ENCODE data around the gene PRLH.

PRLH gene

DNA sequence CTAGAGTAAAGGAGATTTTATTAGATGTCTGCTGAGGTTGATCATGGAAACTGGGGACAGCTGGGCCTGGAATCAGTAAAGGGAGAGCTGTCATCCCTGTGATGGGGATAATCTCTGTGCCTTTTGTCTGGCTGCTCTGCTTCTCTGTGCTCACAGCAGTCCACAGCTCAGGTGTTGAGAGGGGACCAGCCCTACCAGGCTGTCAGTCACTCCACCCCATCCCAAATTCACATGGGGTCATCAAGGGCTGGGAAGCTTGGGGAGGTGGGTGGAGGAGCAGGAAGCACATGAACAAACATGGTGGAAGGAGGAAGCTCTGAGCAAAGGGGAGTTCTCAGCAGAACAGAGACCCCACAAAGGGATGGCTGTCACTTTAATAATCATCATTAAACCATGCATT is 47.3 kb downstream of the PRLH start:
- H3K79me1 ChIP-seq (ENCODE audit: low read depth, low read length): no peaks in the 10 kb centered on the region
- H2BK5ac ChIP-seq (ENCODE audit: low read length): no peak overlapping the region
- no peak overlapping the region for H3K18ac ChIP-seq (ENCODE audit: low read length)
- no peak overlapping the region for H3K27ac ChIP-seq (replicated peaks; ENCODE audit: low read length)
- no peak overlapping the region for H3K14ac ChIP-seq (ENCODE audit: low read length)
- no peak overlapping the region for H3K4me2 ChIP-seq (ENCODE audit: insufficient read depth, low read length, poor library complexity, severe bottlenecking)
- H4K91ac ChIP-seq (ENCODE audit: low read depth, low read length, poor library complexity): no peak overlapping the region
- H2BK120ac ChIP-seq (ENCODE audit: low read depth, low read length): no peak overlapping the region
- H3K4me1 ChIP-seq (ENCODE audit: control insufficient read depth in 2 of 2, insufficient read depth in 1 of 2, low read depth in 1 of 2, low read length in 2 of 2): peaks cover 5 to 20% of the 10 kb centered on the region in 2 donors
- no peak overlapping the region for H2AFZ ChIP-seq (ENCODE audit: low read length)
- H3K36me3 ChIP-seq (replicated peaks in 1 of 2; ENCODE audit: control insufficient read depth in 2 of 2, insufficient read depth in 2 of 2, low read length in 2 of 2): no peaks in the 10 kb centered on the region
- DNase-seq (ENCODE audit: low spot score): no peak
- H2BK12ac ChIP-seq (ENCODE audit: low read length): no peak overlapping the region
- H3K9me3 ChIP-seq (replicated peaks in 1 of 2; ENCODE audit: control insufficient read depth in 2 of 2, insufficient read depth in 1 of 2, low read depth in 1 of 2, low read length in 2 of 2): no peaks in the 10 kb centered on the region
- H3K23ac ChIP-seq (ENCODE audit: low read depth, low read length, poor library complexity): no peak overlapping the region
- peaks cover 0 to 5% (median 0%) of the 10 kb centered on the region in 3 experiments for H3K27me3 ChIP-seq (ENCODE audit: control insufficient read depth in 3 of 3, insufficient read depth in 3 of 3, low read depth in 1 of 3, low read length in 3 of 3)
- H4K8ac ChIP-seq (ENCODE audit: low read depth, low read length): no peak overlapping the region
- H3K9ac ChIP-seq (ENCODE audit: low read depth, low read length, poor library complexity): no peak overlapping the region
- no peak overlapping the region for H2AK5ac ChIP-seq (ENCODE audit: low read depth, low read length)
- no peak overlapping the region for H3K4me3 ChIP-seq (ENCODE audit: low read length in 2 of 2)
- H2BK15ac ChIP-seq (ENCODE audit: low read length): no peak overlapping the region
- H3K4ac ChIP-seq (ENCODE audit: low read length): no peak overlapping the region

DNA sequence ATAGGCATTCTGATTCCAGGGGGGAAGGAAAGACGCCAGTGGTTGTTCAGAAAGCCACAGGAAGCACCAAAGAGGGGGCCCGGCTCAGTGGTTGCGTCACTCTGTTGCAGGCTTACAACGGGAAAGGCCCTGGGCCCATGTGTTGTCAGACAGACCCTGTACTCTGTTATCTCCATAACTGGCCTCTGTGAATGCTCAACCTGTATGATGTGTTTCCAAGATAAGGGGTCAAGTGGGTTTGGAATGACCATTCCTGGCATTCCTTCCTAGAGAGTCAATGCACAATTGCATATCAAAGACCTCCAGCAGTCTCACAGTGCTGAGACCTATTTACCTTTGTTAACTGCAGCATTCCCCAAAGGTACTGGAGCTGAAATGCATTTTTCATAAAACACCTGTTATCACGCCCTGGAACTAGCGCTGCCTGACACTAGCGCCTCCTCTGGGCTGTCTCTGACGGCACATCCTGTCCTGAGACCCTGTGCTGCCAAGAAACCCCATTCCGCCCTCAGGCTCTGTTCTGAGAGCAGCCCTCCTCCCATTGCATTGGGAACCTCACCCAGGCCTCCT is 47.9 kb downstream of the PRLH start:
- WGBS, 2 donors (ENCODE audit: extremely low coverage in 2 of 2, insufficient read length in 2 of 2, insufficient replicate concordance in 1 of 2): no CpG with 5 or more reads among the region's 9 CpGs

DNA sequence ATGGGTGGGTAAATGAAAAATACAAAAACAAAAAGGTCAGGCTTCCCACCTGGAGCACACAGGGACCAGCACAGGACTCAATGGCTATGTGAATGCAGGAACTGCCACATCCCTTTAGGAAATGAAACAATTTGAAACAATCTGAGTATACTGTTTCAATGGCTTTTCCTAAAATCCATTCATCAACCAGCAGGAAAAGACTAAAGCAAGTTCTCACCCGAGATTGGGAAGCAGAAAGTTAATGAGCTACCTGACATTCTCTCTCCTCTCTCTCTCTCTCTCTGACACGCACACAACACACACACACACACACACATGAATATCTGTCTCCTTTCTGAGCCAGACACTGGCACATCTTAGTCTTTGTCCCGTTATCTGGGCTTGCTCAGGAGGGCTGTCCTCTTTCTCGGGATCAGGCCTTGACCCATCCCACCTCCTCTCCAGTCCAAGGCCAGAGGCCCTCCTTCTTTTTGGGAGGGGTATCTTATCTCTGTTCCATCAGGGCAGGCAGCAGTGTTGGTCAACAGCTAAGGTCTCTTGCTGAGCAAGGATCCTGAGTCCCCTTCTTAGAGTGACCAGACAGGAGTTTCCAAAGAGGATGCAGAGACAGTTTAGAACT is 49.4 kb downstream of the PRLH start:
- Histone ChIP-seq H4K8ac (ENCODE audit: low read depth, low read length) (no peak overlapping the region), H2BK120ac (ENCODE audit: low read depth, low read length) (no peak overlapping the region), H3K4me3 (ENCODE audit: low read length in 2 of 2) (no peak overlapping the region), H3K9me3 (replicated peaks in 1 of 2; ENCODE audit: control insufficient read depth in 2 of 2, insufficient read depth in 1 of 2, low read depth in 1 of 2, low read length in 2 of 2) (no peaks in the 10 kb centered on the region), H3K79me1 (ENCODE audit: low read depth, low read length) (no peaks in the 10 kb centered on the region), H3K27me3 (ENCODE audit: control insufficient read depth in 3 of 3, insufficient read depth in 3 of 3, low read depth in 1 of 3, low read length in 3 of 3) (peaks cover 0 to 5% (median 0%) of the 10 kb centered on the region in 3 experiments), H2BK12ac (ENCODE audit: low read length) (no peak overlapping the region), H3K27ac (replicated peaks; ENCODE audit: low read length) (no peak overlapping the region), H2AFZ (ENCODE audit: low read length) (no peak overlapping the region), H3K4ac (ENCODE audit: low read length) (no peak overlapping the region), H4K91ac (ENCODE audit: low read depth, low read length, poor library complexity) (no peak overlapping the region), H3K36me3 (replicated peaks in 1 of 2; ENCODE audit: control insufficient read depth in 2 of 2, insufficient read depth in 2 of 2, low read length in 2 of 2) (no peaks in the 10 kb centered on the region), H3K4me1 (ENCODE audit: control insufficient read depth in 2 of 2, insufficient read depth in 1 of 2, low read depth in 1 of 2, low read length in 2 of 2) (peaks cover 5 to 20% of the 10 kb centered on the region in 2 donors), H3K23ac (ENCODE audit: low read depth, low read length, poor library complexity) (no peak overlapping the region), H2BK5ac (ENCODE audit: low read length) (no peak overlapping the region), H3K14ac (ENCODE audit: low read length) (no peak overlapping the region), H3K4me2 (ENCODE audit: insufficient read depth, low read length, poor library complexity, severe bottlenecking) (no peak overlapping the region), H3K18ac (ENCODE audit: low read length) (no peak overlapping the region), H3K9ac (ENCODE audit: low read depth, low read length, poor library complexity) (no peak overlapping the region), H2BK15ac (ENCODE audit: low read length) (no peak overlapping the region), H2AK5ac (ENCODE audit: low read depth, low read length) (no peak overlapping the region)
- no peak for DNase-seq (ENCODE audit: low spot score)
- whole genome bisulfite sequencing, 2 donors (ENCODE audit: extremely low coverage in 2 of 2, insufficient read length in 2 of 2, insufficient replicate concordance in 1 of 2): no CpG with 5 or more reads among the region's 4 CpGs

More for the DNA sequence above, 47.9 kb downstream of the PRLH start:
- Histone ChIP-seq H3K9me3 (replicated peaks in 1 of 2; ENCODE audit: control insufficient read depth in 2 of 2, insufficient read depth in 1 of 2, low read depth in 1 of 2, low read length in 2 of 2) (no peaks in the 10 kb centered on the region), H3K4ac (ENCODE audit: low read length) (no peak overlapping the region), H3K4me3 (ENCODE audit: low read length in 2 of 2) (no peak overlapping the region), H2BK5ac (ENCODE audit: low read length) (no peak overlapping the region), H3K9ac (ENCODE audit: low read depth, low read length, poor library complexity) (no peak overlapping the region), H2AK5ac (ENCODE audit: low read depth, low read length) (no peak overlapping the region), H4K91ac (ENCODE audit: low read depth, low read length, poor library complexity) (peak overlapping the region; percentile 8), H3K23ac (ENCODE audit: low read depth, low read length, poor library complexity) (no peak overlapping the region), H2BK15ac (ENCODE audit: low read length) (no peak overlapping the region), H3K27me3 (ENCODE audit: control insufficient read depth in 3 of 3, insufficient read depth in 3 of 3, low read depth in 1 of 3, low read length in 3 of 3) (peaks cover 0 to 5% (median 0%) of the 10 kb centered on the region in 3 experiments), H3K27ac (replicated peaks; ENCODE audit: low read length) (no peak overlapping the region), H3K4me1 (ENCODE audit: control insufficient read depth in 2 of 2, insufficient read depth in 1 of 2, low read depth in 1 of 2, low read length in 2 of 2) (peaks cover 5 to 20% of the 10 kb centered on the region in 2 donors), H3K36me3 (replicated peaks in 1 of 2; ENCODE audit: control insufficient read depth in 2 of 2, insufficient read depth in 2 of 2, low read length in 2 of 2) (no peaks in the 10 kb centered on the region), H3K14ac (ENCODE audit: low read length) (no peak overlapping the region), H4K8ac (ENCODE audit: low read depth, low read length) (no peak overlapping the region), H2BK12ac (ENCODE audit: low read length) (no peak overlapping the region), H2AFZ (ENCODE audit: low read length) (no peak overlapping the region), H3K4me2 (ENCODE audit: insufficient read depth, low read length, poor library complexity, severe bottlenecking) (no peak overlapping the region), H3K79me1 (ENCODE audit: low read depth, low read length) (no peaks in the 10 kb centered on the region), H2BK120ac (ENCODE audit: low read depth, low read length) (no peak overlapping the region), H3K18ac (ENCODE audit: low read length) (peak overlapping the region; percentile 35)
- DNase-seq (ENCODE audit: low spot score): no peak

DNA sequence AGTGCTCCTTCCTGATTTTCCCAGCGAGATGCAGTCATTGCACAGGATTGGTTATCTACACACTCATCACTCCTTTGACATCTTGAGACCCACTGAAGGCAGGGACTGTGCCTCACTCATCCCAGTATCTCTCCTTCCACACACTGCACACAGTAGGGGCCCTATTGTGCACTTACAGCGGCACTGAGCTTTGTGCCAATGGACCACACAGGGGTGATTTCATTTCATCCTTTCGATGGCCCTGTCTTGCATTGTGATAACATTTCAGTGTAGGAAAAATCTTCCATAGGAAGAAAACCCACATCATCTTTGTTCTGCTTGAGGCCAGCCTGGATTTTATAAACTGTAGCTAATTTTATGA is 50.0 kb downstream of the PRLH start:
- Histone ChIP-seq H4K8ac (ENCODE audit: low read depth, low read length) (no peak overlapping the region), H2BK120ac (ENCODE audit: low read depth, low read length) (no peak overlapping the region), H3K36me3 (replicated peaks in 1 of 2; ENCODE audit: control insufficient read depth in 2 of 2, insufficient read depth in 2 of 2, low read length in 2 of 2) (no peaks in the 10 kb centered on the region), H3K18ac (ENCODE audit: low read length) (no peak overlapping the region), H3K27ac (replicated peaks; ENCODE audit: low read length) (no peak overlapping the region), H3K4me2 (ENCODE audit: insufficient read depth, low read length, poor library complexity, severe bottlenecking) (no peak overlapping the region), H3K4me1 (ENCODE audit: control insufficient read depth in 2 of 2, insufficient read depth in 1 of 2, low read depth in 1 of 2, low read length in 2 of 2) (peaks cover 5 to 20% of the 10 kb centered on the region in 2 donors), H3K14ac (ENCODE audit: low read length) (no peak overlapping the region), H4K91ac (ENCODE audit: low read depth, low read length, poor library complexity) (no peak overlapping the region), H3K4me3 (ENCODE audit: low read length in 2 of 2) (no peak overlapping the region), H2AK5ac (ENCODE audit: low read depth, low read length) (no peak overlapping the region), H2BK12ac (ENCODE audit: low read length) (no peak overlapping the region), H2BK15ac (ENCODE audit: low read length) (no peak overlapping the region), H3K4ac (ENCODE audit: low read length) (no peak overlapping the region), H3K27me3 (ENCODE audit: control insufficient read depth in 3 of 3, insufficient read depth in 3 of 3, low read depth in 1 of 3, low read length in 3 of 3) (peaks cover 0 to 5% (median 0%) of the 10 kb centered on the region in 3 experiments), H3K79me1 (ENCODE audit: low read depth, low read length) (no peaks in the 10 kb centered on the region), H3K9me3 (replicated peaks in 1 of 2; ENCODE audit: control insufficient read depth in 2 of 2, insufficient read depth in 1 of 2, low read depth in 1 of 2, low read length in 2 of 2) (no peaks in the 10 kb centered on the region), H3K9ac (ENCODE audit: low read depth, low read length, poor library complexity) (no peak overlapping the region), H2AFZ (ENCODE audit: low read length) (no peak overlapping the region), H3K23ac (ENCODE audit: low read depth, low read length, poor library complexity) (no peak overlapping the region), H2BK5ac (ENCODE audit: low read length) (no peak overlapping the region)
- no peak for DNase-seq (ENCODE audit: low spot score)
- WGBS, 2 donors (ENCODE audit: extremely low coverage in 2 of 2, insufficient read length in 2 of 2, insufficient replicate concordance in 1 of 2): no CpG with 5 or more reads among the region's 3 CpGs
